ENCODE data around the gene IL22RA2. TPM values are rescaled to one million over a fixed set of nuclear protein-coding genes. Genes with fewer than 3 reads are reported as not detected.

Gene IL22RA2
- total RNA-seq, 1 donor from 2014 or later: not detected

DNA sequence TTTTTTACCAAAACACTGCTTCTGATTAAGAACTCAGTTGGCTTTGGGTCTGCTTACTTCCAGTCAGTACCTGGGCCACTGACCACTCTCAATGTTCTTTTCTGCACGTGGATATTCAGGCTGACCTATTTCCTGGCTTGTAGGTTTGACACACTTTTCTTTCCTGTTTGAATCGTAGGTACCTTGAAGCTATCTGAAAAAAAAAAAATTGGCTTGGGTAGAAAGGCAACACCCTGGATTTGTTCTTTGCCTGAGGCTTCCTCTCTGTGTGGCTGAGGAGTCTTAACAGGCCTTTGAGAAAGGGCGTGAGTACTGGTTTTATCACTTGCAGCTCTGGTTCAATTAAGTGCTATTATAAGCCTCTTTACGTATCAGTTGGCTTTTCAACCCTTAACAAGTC, 68.1 kb downstream of the IL22RA2 start:
- Mint-ChIP-seq H3K4me1 (ENCODE audit: unreplicated experiment) (no peaks in the 10 kb centered on the region), H3K36me3 (no peaks in the 10 kb centered on the region), H3K9me3 (peaks cover 5% of the 10 kb centered on the region), H3K4me3 (no peak overlapping the region), H3K27me3 (no peaks in the 10 kb centered on the region), H3K27ac (no peak overlapping the region)
- no peak for DNase-seq (ENCODE audit: extremely low spot score, unreplicated experiment)
- TF ChIP-seq CTCF (conservative IDR thresholded peaks at IDR 0.05): no peak

DNA sequence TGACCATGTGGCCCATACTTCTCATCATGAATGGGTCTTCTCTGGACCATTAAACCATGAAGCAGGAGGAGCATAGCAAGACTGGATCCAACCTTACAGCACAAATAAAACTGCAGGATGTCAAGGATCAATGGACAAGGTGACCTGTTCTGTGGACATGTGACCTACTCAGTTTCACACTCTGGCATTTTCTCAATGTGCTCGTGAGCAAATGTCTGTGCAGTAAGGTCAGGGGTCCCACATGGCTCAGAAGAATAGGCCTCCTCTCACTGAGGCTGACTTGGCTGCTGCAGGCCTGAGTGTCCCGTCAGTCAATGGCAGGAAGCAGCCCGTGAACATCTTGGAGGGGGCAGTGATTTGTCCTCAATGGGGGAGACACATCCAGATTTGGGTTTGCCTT, 68.5 kb downstream of the IL22RA2 start:
- no peak for DNase-seq (ENCODE audit: extremely low spot score, unreplicated experiment)
- no peaks in the 10 kb centered on the region for H3K4me1 Mint-ChIP-seq (ENCODE audit: unreplicated experiment)
- H3K36me3 Mint-ChIP-seq: no peaks in the 10 kb centered on the region
- TF ChIP-seq CTCF (conservative IDR thresholded peaks at IDR 0.05): no peak
- H3K27ac Mint-ChIP-seq: no peak overlapping the region
- no peaks in the 10 kb centered on the region for H3K27me3 Mint-ChIP-seq
- no peak overlapping the region for H3K4me3 Mint-ChIP-seq
- H3K9me3 Mint-ChIP-seq: peaks cover 5% of the 10 kb centered on the region

DNA sequence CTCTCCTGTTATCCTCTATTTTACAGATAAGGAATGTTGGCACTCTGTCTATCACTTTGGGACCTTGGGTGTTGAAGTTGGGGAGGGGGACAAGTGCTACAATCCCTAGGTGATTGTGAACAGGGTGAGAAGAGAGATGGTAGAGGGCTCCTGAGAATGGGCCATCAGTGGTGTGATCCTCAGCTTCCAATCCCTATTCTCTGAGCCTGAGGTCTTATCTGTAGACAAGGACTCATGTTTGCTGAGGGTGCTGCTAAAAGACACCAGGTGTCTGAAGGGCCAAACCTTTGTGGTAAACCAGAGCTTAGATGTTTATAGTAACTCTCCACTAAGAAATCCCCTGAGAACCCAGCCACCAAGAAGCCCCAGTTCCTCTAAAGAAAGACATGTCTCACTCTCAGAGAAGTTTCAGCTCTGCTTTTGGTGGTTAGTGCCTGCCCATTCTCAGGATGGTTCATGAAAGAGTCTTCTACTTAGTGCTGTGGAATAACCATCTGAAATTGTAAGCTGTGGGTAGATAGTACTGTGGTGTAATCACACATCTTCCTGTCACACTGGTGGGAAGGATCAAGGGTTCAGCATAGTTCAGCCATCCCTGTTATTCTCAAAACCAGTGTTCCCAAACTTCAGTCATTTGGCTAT, 70.5 kb downstream of the IL22RA2 start:
- Mint-ChIP-seq H3K27me3 (no peaks in the 10 kb centered on the region), H3K36me3 (no peaks in the 10 kb centered on the region), H3K27ac (no peak overlapping the region), H3K4me3 (no peak overlapping the region), H3K9me3 (peaks cover 5% of the 10 kb centered on the region), H3K4me1 (ENCODE audit: unreplicated experiment) (no peaks in the 10 kb centered on the region)
- DNase-seq (ENCODE audit: extremely low spot score, unreplicated experiment): no peak
- no peak for TF ChIP-seq CTCF (conservative IDR thresholded peaks at IDR 0.05)

DNA sequence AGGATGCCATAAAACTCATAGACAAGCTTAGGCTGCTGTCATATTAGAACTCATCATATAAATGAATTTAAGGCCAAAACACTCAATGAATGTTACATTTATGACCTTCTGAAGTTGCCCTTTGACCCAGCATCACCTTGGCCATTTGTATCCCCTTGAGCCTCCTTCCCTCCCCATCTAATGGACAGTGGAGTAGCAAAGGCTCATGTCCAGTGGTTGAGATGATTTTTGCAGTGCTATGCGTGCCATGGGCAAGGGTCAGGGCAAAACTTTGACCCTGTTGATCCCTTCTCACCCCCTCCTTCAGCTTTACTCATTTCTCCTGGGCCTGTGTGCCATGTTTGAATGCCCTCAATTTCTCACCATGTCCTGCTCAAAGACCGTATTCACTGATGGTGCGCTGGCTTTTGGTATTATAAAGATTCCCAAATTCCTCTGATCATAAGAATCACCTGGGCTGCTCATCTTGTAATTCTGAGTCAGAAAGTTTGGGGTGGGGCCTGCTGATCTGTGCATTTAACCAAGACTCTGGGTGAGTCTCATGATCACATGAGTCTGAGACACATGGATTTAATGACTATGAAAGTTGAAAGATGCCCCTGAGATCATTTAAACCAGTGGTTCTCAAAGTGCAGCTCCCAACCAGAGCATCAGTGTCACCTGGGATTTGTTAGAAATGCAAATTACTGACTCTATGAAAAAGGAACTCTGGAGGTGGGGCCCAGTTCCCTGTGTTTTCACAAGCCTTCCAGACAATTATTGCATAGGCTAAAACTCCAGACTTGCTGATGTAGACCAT, 71.2 kb downstream of the IL22RA2 start:
- H3K36me3 Mint-ChIP-seq: no peaks in the 10 kb centered on the region
- no peak overlapping the region for H3K4me3 Mint-ChIP-seq
- H3K27me3 Mint-ChIP-seq: no peaks in the 10 kb centered on the region
- H3K27ac Mint-ChIP-seq: no peak overlapping the region
- no peaks in the 10 kb centered on the region for H3K4me1 Mint-ChIP-seq (ENCODE audit: unreplicated experiment)
- no peak for TF ChIP-seq CTCF (conservative IDR thresholded peaks at IDR 0.05)
- DNase-seq (ENCODE audit: extremely low spot score, unreplicated experiment): no peak
- H3K9me3 Mint-ChIP-seq: peaks cover 5% of the 10 kb centered on the region

- Mint-ChIP-seq H3K4me3 (no peak overlapping the region), H3K9me3 (peaks cover 5% of the 10 kb centered on the region), H3K4me1 (ENCODE audit: unreplicated experiment) (no peaks in the 10 kb centered on the region), H3K27ac (no peak overlapping the region), H3K27me3 (no peaks in the 10 kb centered on the region), H3K36me3 (no peaks in the 10 kb centered on the region)
- TF ChIP-seq CTCF (conservative IDR thresholded peaks at IDR 0.05): no peak
- DNase-seq (ENCODE audit: extremely low spot score, unreplicated experiment): no peak
Observed at GRCh38 chr6:137099689-137100403, 73.6 kb downstream of the IL22RA2 start.

Measured in type B pancreatic cell (in vitro differentiated cells).